Mesendoderm (in vitro differentiated cells): ENCODE results near the gene THADA.

Source experiments
- DNase-seq: peaks from one replicate; pipeline ENCODE4 v3.0.0; 2013
- H2AK5ac ChIP-seq: 2 replicates; pipeline ENCODE4 v1.6.1; 2013; ENCODE audit warnings: low read length, inconsistent platforms
- H2BK120ac ChIP-seq: 2 replicates; pipeline ENCODE4 v1.6.1; 2013; ENCODE audit warnings: low read depth, mild to moderate bottlenecking, low read length, moderate library complexity, mixed read lengths
- H2BK15ac ChIP-seq: replicated peaks from 2 replicates; pipeline ENCODE4 v1.6.1; 2013; ENCODE audit warnings: low read depth, mild to moderate bottlenecking, moderate library complexity
- H2BK5ac ChIP-seq: 2 replicates; pipeline ENCODE4 v1.6.1; 2013; ENCODE audit warnings: low read length, inconsistent platforms
- H3K18ac ChIP-seq: 2 replicates; pipeline ENCODE4 v1.6.1; 2013; ENCODE audit warnings: mild to moderate bottlenecking, low read length, mixed read lengths
- H3K23ac ChIP-seq: one replicate; pipeline ENCODE4 v1.6.1; 2013; ENCODE audit warnings: low read length
- H3K27ac ChIP-seq: 2 replicates; pipeline ENCODE4 v1.5.1; 2013; ENCODE audit warnings: low read depth, mild to moderate bottlenecking, inconsistent platforms, low read length, moderate library complexity
- H3K27me3 ChIP-seq: 2 replicates; pipeline ENCODE4 v1.6.1; 2013; ENCODE audit warnings: low read length, control low read depth, mild to moderate bottlenecking, inconsistent platforms; ENCODE audit not compliant: insufficient read depth, poor library complexity
- H3K36me3 ChIP-seq: 2 replicates; pipeline ENCODE4 v1.6.1; 2013; ENCODE audit warnings: low read length, inconsistent platforms; ENCODE audit not compliant: control insufficient read depth, insufficient read depth
- H3K4ac ChIP-seq: one replicate; pipeline ENCODE4 v1.6.1; 2013; ENCODE audit warnings: low read depth, mild to moderate bottlenecking, low read length, moderate library complexity
- H3K4me1 ChIP-seq: 2 replicates; pipeline ENCODE4 v1.6.1; 2013; ENCODE audit warnings: low read depth, low read length, inconsistent platforms; ENCODE audit not compliant: control insufficient read depth
- H3K4me2 ChIP-seq: 2 replicates; pipeline ENCODE4 v1.6.1; 2013; ENCODE audit warnings: low read length
- H3K4me3 ChIP-seq: 2 replicates; pipeline ENCODE4 v1.5.1; 2013; ENCODE audit warnings: mild to moderate bottlenecking, low read length
- H3K56ac ChIP-seq: one replicate; pipeline ENCODE4 v1.6.1; 2013; ENCODE audit warnings: low read length
- H3K79me1 ChIP-seq: 2 replicates; pipeline ENCODE4 v1.6.1; 2013; ENCODE audit warnings: low read length, inconsistent platforms
- H3K79me2 ChIP-seq: 2 replicates; pipeline ENCODE4 v1.6.1; 2013; ENCODE audit warnings: mild to moderate bottlenecking, low read length; ENCODE audit not compliant: control insufficient read depth, insufficient read depth
- H3K9ac ChIP-seq: 2 replicates; pipeline ENCODE4 v1.6.1; 2013; ENCODE audit warnings: low read length, inconsistent platforms
- H4K5ac ChIP-seq: one replicate; pipeline ENCODE4 v1.6.1; 2013; ENCODE audit warnings: low read length
- H4K8ac ChIP-seq: one replicate; pipeline ENCODE4 v1.6.1; 2013; ENCODE audit warnings: low read depth, mild to moderate bottlenecking, control low read depth, low read length, moderate library complexity
- WGBS: extraction: QIAGEN DNeasy Blood & Tissue Kit; methylation state at CpG from one replicate; pipeline ENCODE4 v1.1.7; 2013; ENCODE audit warnings: low lambda C conversion rate, missing lambda C conversion rate; ENCODE audit not compliant: insufficient coverage; ENCODE audit errors: extremely low coverage; 5-methylcytosine and 5-hydroxymethylcytosine counted together

THADA gene

GRCh38 chr2:43619511-43619910, 23.7 kb upstream of the THADA start:
- H4K8ac ChIP-seq = no peak overlapping the region
- no peak overlapping the region for H4K5ac ChIP-seq
- no peak overlapping the region for H3K9ac ChIP-seq
- no peak overlapping the region for H3K18ac ChIP-seq
- no peak overlapping the region for H3K4me2 ChIP-seq
- no peak overlapping the region for H3K27ac ChIP-seq
- WGBS = no CpG with 5 or more reads among the region's 10 CpGs
- DNase-seq = no peak
- H2BK15ac ChIP-seq = no peak overlapping the region
- H3K27me3 ChIP-seq = no peaks in the 10 kb centered on the region
- no peak overlapping the region for H3K4me3 ChIP-seq
- H3K4me1 ChIP-seq = no peaks in the 10 kb centered on the region
- H2AK5ac ChIP-seq = no peak overlapping the region
- no peak overlapping the region for H3K4ac ChIP-seq
- H3K79me2 ChIP-seq = no peaks in the 10 kb centered on the region
- no peak overlapping the region for H3K56ac ChIP-seq
- H2BK120ac ChIP-seq = no peak overlapping the region
- no peaks in the 10 kb centered on the region for H3K36me3 ChIP-seq
- no peak overlapping the region for H3K23ac ChIP-seq
- H2BK5ac ChIP-seq = no peak overlapping the region
- no peaks in the 10 kb centered on the region for H3K79me1 ChIP-seq

DNA sequence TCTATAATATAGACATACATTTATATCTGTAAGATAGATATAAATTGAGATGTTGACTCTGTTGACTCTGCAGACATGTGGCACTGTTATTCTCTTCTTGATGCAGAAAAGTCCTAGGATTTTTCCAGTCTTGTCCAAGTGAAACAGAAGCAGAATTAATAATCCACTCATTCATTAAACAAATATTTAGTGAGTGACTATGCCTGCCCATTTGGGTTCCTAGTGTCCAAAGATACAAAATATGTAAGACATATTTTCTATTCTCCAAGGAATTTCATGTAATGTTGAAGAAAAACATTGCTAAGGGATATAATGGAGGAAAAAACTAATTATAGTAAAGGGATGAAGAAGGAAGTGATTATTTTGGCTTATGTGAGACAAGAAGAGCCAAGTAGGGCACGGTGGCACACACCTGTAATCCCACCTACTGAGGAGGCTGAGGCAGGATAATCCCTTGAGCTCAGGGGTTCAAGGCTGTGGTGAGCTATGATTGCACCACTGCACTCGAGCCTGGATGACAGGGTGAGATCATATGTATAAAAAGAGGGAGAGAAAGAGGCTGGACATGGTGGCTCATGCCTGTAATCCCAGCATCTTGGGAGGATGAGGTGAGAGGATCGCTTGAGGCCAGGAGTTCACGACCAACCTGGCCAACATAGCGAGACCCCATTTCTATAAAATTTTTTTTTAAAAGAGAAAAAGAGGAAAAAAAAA, 21.3 kb upstream of the THADA start:
- Histone ChIP-seq H2BK15ac (no peak overlapping the region), H3K4me2 (no peak overlapping the region), H2AK5ac (no peak overlapping the region), H3K18ac (no peak overlapping the region), H3K4ac (no peak overlapping the region), H3K4me3 (no peak overlapping the region), H3K4me1 (no peaks in the 10 kb centered on the region), H3K36me3 (no peaks in the 10 kb centered on the region), H3K27ac (no peak overlapping the region), H3K79me2 (no peaks in the 10 kb centered on the region), H2BK120ac (no peak overlapping the region), H3K9ac (no peak overlapping the region), H4K8ac (no peak overlapping the region), H3K79me1 (no peaks in the 10 kb centered on the region), H3K23ac (no peak overlapping the region), H3K27me3 (no peaks in the 10 kb centered on the region), H3K56ac (no peak overlapping the region), H2BK5ac (no peak overlapping the region), H4K5ac (no peak overlapping the region)
- DNase-seq = no peak
- no CpG with 5 or more reads among the region's 5 CpGs for WGBS

GRCh38 chr2:43612944-43613343, 17.1 kb upstream of the THADA start:
- no peak for DNase-seq
- Histone ChIP-seq H3K18ac (no peak overlapping the region), H3K9ac (no peak overlapping the region), H4K5ac (no peak overlapping the region), H3K56ac (no peak overlapping the region), H2BK15ac (no peak overlapping the region), H3K79me2 (no peaks in the 10 kb centered on the region), H3K36me3 (no peaks in the 10 kb centered on the region), H3K4me3 (no peak overlapping the region), H3K79me1 (no peaks in the 10 kb centered on the region), H2BK120ac (no peak overlapping the region), H3K27ac (no peak overlapping the region), H3K27me3 (no peaks in the 10 kb centered on the region), H4K8ac (no peak overlapping the region), H3K4me2 (no peak overlapping the region), H2AK5ac (no peak overlapping the region), H3K4me1 (no peaks in the 10 kb centered on the region), H2BK5ac (no peak overlapping the region), H3K23ac (no peak overlapping the region), H3K4ac (no peak overlapping the region)
- WGBS = no CpG with 5 or more reads among the region's 7 CpGs

- WGBS = no CpG with 5 or more reads among the region's 14 CpGs
- Histone ChIP-seq H4K5ac (no peak overlapping the region), H3K23ac (no peak overlapping the region), H3K79me1 (no peaks in the 10 kb centered on the region), H2BK120ac (no peak overlapping the region), H3K18ac (no peak overlapping the region), H3K4me2 (no peak overlapping the region), H2AK5ac (no peak overlapping the region), H3K56ac (no peak overlapping the region), H3K27ac (no peak overlapping the region), H2BK15ac (no peak overlapping the region), H3K79me2 (no peaks in the 10 kb centered on the region), H3K27me3 (no peaks in the 10 kb centered on the region), H4K8ac (no peak overlapping the region), H3K4me1 (no peaks in the 10 kb centered on the region), H3K9ac (no peak overlapping the region), H3K4ac (no peak overlapping the region), H3K4me3 (no peak overlapping the region), H3K36me3 (no peaks in the 10 kb centered on the region), H2BK5ac (no peak overlapping the region)
- DNase-seq = peak; percentile 77
Measured at GRCh38 chr2:43611987-43612894, 16.4 kb upstream of the THADA start.

DNA sequence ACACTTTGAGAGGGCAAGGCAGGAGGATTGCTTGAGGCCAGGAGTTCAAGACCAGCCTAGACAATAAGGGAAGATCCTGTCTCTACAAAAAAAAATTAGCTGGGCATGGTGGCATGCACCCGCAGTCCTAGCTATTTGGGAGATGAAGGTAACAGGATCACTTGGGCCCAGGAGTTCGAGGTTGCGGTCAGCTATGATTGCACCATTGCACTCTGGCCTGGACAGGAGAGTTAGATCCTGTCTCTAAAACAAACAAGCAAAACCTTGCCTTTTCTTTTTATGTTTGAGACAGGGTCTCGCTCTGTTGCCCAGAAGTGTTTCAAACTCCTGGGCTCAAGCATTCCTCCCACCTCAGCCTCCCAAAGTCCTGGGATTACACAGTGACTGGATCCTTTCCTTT, 14.5 kb upstream of the THADA start:
- H3K23ac ChIP-seq = no peak overlapping the region
- H3K27me3 ChIP-seq = no peaks in the 10 kb centered on the region
- DNase-seq = no peak
- no peak overlapping the region for H3K27ac ChIP-seq
- H3K4me3 ChIP-seq = no peak overlapping the region
- H4K8ac ChIP-seq = no peak overlapping the region
- H2AK5ac ChIP-seq = no peak overlapping the region
- WGBS = no CpG with 5 or more reads among the region's 4 CpGs
- H4K5ac ChIP-seq = no peak overlapping the region
- no peak overlapping the region for H3K9ac ChIP-seq
- no peak overlapping the region for H2BK5ac ChIP-seq
- no peaks in the 10 kb centered on the region for H3K79me1 ChIP-seq
- H3K4ac ChIP-seq = no peak overlapping the region
- H3K4me2 ChIP-seq = no peak overlapping the region
- no peaks in the 10 kb centered on the region for H3K4me1 ChIP-seq
- H3K18ac ChIP-seq = no peak overlapping the region
- no peaks in the 10 kb centered on the region for H3K79me2 ChIP-seq
- no peak overlapping the region for H2BK15ac ChIP-seq
- no peak overlapping the region for H3K56ac ChIP-seq
- H3K36me3 ChIP-seq = no peaks in the 10 kb centered on the region
- H2BK120ac ChIP-seq = no peak overlapping the region
